Measurements from ENCODE around the gene DRAP1.

- TF ChIP-seq REST (IDR thresholded peaks at IDR 0.05; ENCODE audit: low read depth): no peak
- TF ChIP-seq ZBTB7A (IDR thresholded peaks at IDR 0.05; ENCODE audit: low read depth): no peak
- TF ChIP-seq TAF1 (IDR thresholded peaks at IDR 0.05; ENCODE audit: low read depth): no peak
- no peak for TF ChIP-seq CEBPB (IDR thresholded peaks at IDR 0.05)
- 0 out of 2 replicates have a peak, but pooled peaks have one; percentile 47 for TF ChIP-seq MAX (IDR thresholded peaks at IDR 0.05)
- TF ChIP-seq EP300 (IDR thresholded peaks at IDR 0.05; ENCODE audit: borderline replicate concordance): peak; percentile 83
- peak; percentile 71 for TF ChIP-seq NFIC (IDR thresholded peaks at IDR 0.05)
- no peak for TF ChIP-seq YY1 (IDR thresholded peaks at IDR 0.05; ENCODE audit: low read depth)
- TF ChIP-seq RAD21 (IDR thresholded peaks at IDR 0.05; ENCODE audit: low read depth): no peak
- no peak for TF ChIP-seq USF1 (IDR thresholded peaks at IDR 0.05)
- no peak for TF ChIP-seq EGR1 (IDR thresholded peaks at IDR 0.05)
- 0 out of 2 replicates have a peak, but pooled peaks have one; percentile 29 for TF ChIP-seq FOXM1 (IDR thresholded peaks at IDR 0.05; ENCODE audit: borderline replicate concordance, low read depth)
- no peak for TF ChIP-seq CREB1 (IDR thresholded peaks at IDR 0.05; ENCODE audit: low read depth)
- peak; percentile 84 for TF ChIP-seq TCF12 (IDR thresholded peaks at IDR 0.05; ENCODE audit: low read depth)
Observed at GRCh38 chr11:65915821-65916251, 3.4 kb upstream of the DRAP1 start.
